DMS 273 treated with DMSO at 0.1 percent for 48 hours (cell line): Measurements from ENCODE around the gene IQCN.

ENCODE experiments used
- DNase-seq: peaks from one replicate; lab custom pipeline; 2025; lab: John Stamatoyannopoulos, UW

Gene IQCN

DNA sequence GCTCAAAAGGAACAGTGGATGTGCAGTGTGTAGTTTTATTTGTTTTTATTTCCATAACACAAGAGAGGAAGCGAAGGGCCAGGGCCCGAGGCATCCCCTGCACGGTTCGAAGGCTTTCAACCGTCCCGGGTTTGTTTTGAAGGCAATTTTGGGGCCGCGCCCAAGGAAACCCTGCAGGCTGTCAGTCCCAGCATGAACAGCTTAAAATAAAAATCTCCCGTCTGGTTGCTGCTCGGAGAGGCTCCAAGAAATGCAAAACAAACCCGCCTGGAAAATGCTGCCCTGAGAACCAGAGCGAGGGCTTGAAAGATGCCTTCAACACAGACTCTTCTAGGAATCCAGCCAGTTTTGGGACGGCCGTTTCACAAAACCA is 32.6 kb upstream of the IQCN start:
- DNase-seq: no peak

DNA sequence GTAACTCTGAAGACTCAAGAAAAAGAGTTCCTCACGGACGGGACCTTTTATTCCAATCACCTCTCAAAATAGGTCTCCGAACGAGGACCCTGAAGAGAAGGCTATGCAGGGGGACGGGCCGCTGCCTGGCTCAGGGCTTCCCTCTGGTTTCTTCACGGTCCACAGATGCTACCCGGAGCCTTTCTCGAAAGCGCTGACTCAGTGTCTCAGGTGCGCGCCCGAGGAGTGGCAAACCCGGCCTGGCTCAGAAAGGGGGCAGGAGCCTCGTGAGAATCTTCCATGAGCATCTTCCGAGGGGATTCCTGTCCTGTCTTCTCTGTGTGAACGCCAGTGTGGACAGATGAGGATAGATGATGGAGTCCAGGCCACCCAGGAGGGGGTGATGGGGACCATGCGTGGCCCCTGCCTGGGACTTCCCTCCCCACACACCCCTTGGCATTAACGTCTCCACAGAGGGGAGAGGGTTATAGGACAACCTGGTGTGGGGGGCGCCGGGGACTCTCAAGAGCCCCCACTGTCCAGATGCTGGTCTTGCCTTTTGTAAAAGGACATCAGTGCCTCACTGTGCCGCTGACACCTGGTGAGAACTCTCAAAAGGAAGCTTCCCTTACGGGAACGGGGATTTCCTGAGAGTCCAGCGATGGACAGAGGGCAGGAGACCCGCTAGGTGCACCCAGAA is 32.1 kb upstream of the IQCN start:
- DNase-seq: no peak

DNA sequence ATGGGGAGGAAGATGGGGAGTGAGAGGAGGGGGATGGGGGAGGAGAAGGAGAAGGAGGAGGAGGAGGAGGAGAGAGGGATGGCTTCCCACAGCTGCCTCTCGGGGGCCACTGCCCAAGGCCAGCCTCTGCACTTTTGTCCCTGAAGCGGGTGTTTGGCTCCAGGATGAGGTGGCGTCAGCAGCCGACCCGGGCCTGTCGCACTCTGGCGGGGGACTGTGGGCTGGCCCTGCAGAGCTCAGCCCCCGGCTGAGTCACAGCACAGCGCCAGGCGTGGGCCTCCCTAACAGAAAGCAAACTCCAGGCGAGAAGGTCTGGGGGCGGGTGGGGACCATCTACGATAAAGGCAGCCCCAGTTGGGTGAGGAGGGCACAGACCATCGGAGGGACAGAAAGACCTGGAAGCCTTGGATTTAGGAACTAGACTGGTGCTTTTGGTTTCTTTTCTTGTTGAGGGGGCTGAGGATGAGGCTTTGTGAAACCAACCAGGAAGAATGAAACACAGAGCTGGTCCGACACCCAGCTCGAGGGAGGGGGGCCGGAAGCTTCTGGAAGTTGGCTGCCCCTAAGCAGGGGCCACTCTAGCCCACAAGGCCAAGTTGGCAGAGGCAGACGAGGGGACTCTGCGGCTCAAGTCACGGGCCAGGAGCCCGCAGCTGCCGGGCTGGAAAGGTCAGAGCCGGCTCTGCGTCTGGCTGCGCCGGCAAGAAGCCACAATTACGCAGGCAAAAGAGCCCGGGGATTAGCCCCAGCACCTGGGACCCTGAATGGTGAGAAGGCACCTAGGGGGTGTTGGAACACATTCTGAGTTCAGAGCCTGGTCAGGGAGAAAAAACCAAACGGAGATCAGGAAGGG is 30.4 kb upstream of the IQCN start:
- DNase-seq: no peak

DNA sequence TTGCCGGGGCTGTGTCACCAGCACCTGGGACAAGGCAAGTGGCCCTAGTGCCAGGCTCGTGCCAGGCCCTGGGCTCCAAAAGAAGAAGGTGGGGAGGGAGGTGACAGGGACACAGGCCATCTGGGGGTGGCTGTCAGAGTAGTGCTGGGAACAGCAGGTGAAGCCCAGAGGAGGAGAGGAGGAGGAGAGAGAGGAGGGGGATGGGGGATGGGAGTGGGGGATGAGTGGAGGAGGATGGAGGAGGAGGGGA is 29.9 kb upstream of the IQCN start:
- DNase-seq: no peak

DNA sequence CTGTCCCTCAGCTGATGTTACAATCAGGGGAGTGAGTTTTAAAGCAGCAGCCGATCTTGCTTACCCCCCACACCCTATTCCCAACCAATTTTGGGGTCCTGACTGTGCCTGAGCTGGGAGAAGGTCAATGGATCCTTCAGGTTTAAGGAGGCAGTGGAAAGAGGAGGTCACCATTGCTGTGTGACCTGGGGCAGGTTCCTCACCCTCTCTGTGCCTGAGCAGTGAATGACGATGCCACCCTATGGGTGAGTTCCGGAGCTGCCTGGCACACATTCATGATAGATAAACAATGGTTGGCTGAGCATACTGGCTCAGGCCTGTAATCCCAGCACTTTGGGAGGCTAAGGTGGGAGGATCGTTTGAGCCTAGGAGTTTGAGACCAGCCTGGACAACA is 27.5 kb upstream of the IQCN start:
- no peak for DNase-seq

DNA sequence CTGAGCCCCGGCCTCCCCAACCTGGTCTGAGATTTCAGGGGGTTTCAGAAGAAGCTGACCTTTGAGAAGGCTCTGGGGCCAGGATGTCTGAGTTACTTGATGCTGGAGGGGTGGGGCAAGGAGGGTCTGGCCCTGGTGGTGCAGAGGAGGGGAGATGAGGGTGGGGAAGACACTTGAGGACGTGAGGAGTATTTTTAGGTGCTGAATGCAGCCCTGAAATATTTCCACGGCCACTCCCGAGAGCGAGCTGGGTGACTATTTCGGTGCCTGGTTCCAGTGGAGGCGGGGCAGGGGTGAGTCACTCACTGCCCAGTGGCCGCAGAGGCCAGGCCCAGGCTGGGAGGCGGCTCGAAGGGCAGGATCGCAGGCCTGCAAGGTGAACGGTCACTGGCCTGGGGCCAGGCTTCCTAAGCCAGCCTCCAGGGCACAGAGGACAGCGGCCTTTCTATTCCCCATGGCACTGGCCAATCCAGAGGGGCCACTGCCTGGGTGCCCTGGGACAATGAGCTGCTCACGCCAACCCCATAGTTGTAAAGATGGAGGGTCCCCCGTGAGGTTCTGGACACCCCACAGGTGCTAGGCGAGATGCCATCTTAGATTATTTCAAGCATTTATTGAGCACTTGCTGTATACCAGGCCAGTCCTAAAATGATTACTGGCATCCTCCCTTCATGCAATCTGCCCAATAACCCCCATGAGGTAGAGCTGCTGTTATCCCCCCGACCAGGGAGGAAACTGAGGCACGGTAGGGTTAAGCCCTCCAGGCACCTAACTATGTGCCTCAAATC is 26.9 kb upstream of the IQCN start:
- no peak for DNase-seq

DNA sequence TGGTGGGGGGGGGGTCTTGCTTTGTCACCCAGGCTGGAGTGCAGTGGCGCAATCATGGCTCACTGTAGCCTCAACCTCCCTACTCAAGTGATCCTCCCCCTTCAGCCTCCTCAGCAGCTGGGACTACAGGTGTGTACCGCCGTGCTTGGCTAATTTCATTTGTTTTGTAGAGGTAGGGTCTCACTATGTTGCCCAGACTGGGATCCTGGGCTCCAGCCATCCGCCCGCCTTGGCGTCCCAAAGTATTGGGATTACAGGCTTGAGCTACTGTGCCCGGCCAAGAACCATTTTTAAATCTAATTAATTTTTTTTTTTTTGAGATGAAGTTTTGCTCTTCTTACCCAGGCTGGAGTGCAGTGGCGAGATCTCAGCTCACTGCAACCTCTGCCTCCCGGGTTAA is 25.4 kb upstream of the IQCN start:
- no peak for DNase-seq

DNA sequence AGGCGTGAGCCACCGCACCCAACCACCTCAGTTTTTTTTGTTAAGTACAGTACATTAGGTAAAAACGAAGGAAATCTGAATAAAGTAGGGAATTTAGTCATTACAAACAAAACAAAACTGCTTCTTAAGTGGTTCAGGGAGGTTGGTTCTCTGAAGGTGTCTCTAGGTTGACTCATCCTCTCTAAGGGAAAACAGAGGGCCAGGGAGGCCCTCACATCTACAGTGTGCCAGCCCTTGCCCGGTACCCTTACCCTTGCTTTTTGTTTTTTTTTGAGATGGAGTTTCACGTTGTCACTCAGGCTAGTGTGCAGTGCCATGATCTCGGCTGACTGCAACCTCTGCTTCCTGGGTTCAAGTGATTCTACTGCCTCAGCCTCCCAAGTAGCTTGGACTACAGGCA is 24.3 kb upstream of the IQCN start:
- no peak for DNase-seq

DNA sequence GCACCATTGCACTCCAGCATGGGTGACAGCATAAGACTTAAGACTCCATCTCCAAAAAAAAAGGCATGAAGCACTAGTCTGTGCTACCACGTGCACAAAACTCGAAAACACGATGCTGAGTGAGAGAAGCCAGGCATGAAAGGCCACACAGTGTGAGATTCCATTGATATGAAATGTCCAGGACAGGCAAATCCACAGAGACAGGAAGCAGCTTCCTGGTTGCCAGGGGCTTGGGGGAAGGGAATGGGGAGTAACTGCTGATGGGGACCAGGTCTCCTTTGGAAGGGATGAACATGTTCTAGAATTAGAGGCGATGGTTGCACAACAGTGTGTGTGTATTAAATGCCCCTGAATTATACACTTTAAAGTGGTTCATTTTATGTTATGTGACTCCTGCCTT is 23.1 kb upstream of the IQCN start:
- DNase-seq: no peak

DNA sequence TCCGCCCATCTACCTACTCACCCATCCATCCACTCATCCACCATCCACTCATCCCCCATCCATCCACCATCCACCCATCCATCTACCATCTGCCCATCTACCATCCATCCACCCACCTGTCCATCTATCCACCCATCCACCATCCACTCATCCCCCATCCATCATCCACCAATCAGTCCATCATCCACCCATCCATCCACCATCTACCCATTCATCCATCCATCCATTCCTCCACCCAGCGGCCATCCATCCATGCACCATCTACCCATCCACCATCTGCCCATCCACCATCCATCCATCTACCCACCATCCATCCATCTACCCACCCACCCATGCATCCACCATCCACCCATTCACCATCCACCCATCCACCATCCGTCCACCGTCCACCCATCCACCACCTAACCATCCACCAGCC is 20.8 kb upstream of the IQCN start:
- no peak for DNase-seq

DNA sequence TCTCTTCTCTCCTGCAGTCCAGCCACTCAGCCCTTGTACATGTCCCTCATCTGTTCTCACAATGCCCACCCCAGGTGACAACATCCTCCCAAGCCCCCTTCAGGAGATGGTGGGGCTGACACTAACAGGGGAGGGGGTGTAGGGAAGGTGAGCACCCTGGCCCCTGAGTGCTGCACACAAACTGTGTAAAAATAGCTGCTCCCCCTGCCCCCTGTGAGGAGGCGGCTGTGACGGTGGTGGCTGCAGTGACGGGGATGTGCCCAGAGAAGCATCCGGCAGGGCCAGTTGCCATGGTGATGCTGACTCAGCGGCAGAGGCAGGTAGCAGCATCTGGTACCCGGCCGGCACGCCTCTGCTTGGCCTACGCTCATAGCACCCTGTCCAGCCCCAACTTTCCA is 20.2 kb upstream of the IQCN start:
- no peak for DNase-seq

DNA sequence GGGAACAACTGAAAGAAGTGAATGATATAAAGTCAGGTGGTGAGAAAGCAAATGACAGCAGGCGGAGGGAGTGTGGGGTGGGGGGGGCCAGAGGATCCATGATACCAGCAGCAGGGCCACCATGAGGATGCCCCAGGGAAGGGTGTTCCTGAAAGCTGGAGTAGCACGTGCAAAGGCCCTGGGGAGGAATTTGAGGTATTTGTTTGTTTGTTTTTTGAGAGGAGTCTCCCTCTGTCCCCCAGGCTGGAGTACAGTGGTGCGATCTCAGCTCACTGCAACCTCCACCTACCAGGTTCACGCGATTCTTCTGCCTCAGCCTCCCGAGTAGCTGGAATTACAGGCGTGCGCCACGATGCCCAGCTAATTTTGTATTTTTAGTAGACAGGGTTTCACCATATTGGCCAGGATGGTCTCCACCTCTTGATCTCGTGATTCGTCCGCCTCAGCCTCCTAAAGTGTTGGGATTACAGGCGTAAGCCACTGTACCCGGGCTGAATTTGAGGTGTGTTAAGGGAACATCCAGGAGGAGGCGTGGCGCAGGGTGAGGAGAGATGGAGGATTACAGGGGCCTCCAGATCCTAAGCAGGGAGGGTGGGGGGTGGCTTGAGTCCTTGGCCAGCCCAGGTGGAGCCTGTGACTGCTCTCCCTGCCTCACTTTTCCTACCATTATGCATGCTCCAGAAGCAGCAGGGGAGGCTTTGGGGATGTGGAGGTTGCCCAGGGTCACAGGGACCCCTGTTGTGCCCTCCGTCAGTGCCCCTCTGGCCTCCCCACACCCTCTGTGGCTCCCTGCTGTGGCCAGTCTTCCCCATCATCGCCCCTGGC is 19.6 kb upstream of the IQCN start:
- DNase-seq: no peak

DNA sequence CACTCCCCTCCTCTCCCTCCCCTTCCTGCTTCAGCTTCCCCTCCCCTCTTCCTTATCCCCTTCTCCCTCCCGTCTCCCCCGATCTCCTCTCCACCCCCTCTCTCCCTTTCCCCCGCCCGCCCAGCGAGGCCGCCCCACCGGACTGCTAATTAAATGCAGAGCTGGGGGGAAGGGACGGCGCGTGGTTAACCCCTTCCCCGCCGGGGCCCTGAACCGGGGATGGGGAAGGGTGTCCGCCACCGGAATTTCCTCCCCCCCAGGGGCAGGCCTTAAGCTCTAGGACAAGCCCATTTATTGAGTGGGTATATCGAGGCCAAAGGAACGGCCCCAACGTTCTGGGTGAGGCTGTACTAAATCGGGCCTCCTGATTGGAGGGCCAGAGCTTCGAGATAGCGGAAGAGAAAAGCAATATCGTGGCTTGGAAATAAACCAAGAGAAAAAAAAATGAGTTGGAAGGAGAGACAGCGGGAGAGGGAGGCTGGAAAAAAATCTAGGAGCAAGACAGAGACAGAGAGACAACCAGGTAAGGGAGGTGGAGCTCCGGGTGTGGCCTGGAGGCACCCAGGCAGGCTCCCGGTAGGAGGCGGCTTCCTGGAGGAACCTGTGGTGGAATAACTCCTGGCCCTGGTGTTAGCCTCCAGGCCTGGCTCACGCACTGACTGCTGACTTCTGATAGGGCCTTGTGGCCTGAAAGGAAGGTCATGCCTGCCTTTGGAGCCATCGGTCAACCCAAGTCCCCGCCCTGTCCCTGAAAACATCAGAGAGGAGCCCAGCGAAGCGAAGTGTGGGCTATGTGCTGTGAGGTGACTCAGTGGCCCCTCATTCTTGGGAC is 18.8 kb upstream of the IQCN start:
- no peak for DNase-seq

DNA sequence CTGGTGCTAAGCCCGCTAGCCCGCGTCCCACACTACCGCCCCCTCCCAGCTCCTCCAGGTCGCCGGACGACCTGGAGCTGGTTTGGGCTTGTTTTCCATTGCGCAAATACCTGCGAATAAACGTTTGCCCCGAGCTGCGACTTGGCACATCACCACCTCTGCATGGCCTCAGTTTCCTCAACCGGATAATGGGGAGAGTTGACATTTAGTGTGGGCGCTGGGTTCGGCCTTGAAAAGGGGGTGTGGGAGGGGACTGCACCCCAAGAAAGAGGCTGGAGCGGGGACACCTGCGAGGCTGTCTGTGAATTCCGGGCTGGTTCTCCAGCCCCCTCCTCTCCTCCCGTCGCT is 18.2 kb upstream of the IQCN start:
- DNase-seq: no peak

DNA sequence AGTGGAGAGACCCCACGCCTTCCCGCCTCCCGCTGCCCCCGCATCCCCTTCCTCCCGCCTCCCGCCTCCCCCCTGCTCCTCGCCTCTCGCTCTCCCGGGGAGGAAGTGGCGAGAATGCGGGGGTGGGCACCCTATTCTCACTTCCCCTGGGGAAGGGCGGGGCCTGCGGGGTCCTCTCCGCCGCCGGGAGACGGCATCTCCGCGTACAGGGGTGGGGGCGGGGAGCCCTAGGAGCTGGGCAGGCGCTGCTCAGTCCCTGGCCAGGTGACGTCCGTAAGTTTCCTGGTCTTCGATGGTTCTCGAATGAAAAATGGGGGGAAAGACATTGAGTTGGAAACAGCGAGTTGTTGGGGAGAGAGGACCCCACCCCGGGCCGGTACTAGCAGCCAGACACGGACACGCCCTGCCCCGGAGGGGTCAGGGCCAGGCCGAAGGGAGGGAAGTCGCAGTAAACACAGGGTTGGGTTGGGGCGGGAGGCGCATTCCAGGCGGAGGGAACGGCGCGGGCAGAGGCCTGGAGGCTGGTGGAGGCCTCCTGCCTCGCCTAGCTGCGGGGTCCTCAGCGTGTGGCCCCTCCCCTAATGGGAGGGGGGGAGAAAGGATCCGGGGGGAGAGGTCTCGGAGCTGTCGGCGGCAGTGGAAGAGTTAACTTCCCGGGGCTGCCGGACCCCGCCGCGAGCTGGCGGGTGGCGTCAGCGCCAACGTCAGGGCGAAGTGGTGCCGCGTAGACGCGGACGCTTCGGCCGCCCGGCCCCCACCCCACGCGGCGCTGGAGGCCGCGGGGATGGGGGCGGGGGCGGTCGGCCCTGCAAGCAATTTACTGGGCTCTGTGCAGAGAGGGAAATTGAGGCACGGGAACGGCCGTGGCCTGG is 17.6 kb upstream of the IQCN start:
- DNase-seq: no peak

DNA sequence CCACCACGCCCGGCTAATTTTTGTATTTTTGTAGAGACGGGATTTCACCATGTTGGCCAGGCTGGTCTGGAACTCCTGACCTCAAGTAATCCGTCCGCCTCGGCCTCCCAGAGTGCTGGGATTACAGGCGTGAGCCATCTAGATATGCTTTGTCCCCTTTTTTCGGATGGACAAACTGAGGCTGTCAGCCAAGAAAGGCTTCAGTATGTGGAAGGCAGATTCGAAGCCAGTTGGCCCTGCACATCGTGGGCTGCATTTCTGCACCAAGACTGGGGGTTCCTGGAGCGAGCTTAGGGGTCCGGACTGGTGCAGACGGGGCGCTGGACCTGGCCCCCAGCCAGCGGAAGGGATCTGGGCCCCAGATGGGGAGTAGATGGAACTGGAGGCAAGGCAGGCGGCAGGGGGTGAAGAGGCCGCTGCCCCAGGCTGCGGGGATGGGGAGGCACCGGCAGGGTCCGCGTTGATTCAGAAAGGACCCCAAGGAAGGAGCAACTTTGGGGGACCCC is 16.8 kb upstream of the IQCN start:
- no peak for DNase-seq

DNA sequence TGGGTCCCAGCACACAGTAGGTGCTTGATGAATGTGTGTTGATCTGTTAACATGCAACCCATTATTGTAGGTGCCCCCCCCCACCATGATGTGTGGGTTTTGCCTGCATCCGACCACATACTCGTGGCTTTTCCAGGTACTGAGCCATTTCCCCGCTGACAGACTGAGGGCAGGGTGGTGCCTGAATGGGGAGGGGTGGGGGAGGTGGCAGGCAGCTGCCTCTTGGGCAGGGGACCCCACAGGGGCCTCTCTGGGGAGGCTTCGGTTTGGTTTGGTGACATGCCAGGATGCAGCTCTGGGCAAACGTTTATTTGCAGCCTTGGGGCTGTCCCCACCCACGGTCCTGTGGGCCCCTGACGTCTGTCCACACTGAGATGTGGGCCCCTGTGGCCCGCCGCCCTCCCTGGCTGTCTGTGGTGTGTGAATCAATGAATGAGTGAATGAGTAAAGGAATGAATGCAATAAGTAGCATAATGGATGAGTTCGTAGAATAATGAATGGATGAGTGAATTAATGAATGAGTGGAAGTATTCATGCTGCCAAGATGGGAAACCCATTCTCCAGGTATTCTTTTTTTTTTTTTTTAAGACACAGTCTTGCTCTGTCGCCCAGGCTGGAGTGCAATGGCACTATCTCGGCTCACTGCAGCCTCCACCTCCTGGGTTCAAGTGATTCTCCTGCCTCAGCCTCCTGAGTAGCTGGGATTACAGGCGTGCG is 16.2 kb upstream of the IQCN start:
- DNase-seq: no peak

DNA sequence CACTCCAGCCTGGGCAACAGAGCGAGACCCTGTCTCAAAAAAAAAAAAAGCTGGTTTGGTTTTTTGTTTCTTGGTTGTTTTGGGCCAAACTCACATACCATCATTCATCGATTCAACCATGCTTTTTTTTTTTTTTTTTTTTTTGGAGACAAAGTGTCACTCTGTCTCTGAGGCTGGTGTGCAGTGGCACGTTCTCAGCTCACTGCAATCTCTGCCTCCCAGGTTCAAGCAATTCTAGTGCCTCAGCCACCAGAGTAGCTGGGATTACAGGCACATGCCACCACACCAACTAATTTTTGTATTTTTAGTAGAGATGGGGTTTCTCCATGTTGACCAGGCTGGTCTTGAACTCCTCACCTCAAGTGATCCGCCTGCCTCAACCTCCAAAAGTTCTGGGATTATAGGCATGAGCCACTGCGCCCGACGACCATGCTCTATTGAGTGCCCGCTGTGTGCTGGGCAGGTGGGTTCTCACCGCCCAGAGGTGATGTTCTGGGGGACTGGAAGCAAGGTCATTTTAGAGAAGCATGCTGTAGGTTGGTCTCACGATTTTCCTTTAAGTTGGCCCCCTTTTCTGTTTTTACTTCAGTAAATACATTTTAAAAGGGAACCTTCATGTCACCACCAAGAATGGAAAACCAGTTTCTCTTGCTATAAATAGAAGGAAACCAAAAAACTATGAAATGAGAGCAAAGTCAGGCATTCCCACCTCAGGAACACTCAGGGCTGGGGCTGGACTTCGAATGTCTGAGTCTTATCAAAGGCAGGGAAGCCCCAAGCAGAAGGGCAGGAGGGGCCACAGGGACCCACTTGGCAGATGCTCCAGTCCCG is 15.4 kb upstream of the IQCN start:
- no peak for DNase-seq
